RWPE2 (cell line): Measurements from ENCODE around the gene TFAP2D.

ENCODE experiments used
- ATAC-seq: fragments of 200-7000 bp; cut with Tn5 transposase; 3 replicates; pipeline ENCODE4 v1.9.1; 2021; ENCODE audit warnings: low read depth
- DNase-seq: peaks from one replicate; pipeline ENCODE4 v3.0.0-alpha.2; 2020; ENCODE audit warnings: low spot score
- H3K27ac ChIP-seq: fragments of 450-650 bp; 2 replicates; pipeline ENCODE4 v1.5.1; 2017; ENCODE audit warnings: mild to moderate bottlenecking; ENCODE audit not compliant: poor library complexity, severe bottlenecking
- H3K27me3 ChIP-seq: fragments of 250-450 bp; sonication (Bioruptor Pico); 2 replicates; pipeline ENCODE4 v1.5.1; 2021; ENCODE audit warnings: mild to moderate bottlenecking, moderate library complexity; ENCODE audit not compliant: insufficient read depth, poor library complexity, severe bottlenecking
- H3K36me3 ChIP-seq: fragments of 250-450 bp; sonication (Bioruptor Pico); 2 replicates; pipeline ENCODE4 v1.5.1; 2020; ENCODE audit warnings: low read depth, mild to moderate bottlenecking, moderate library complexity
- H3K4me1 ChIP-seq: fragments of 250-450 bp; sonication (Bioruptor Pico); 2 replicates; pipeline ENCODE4 v1.5.1; 2021; ENCODE audit warnings: mild to moderate bottlenecking, moderate library complexity; ENCODE audit not compliant: insufficient read depth, poor library complexity, severe bottlenecking
- H3K4me3 ChIP-seq: fragments of 250-450 bp; sonication (Bioruptor Pico); 2 replicates; pipeline ENCODE4 v1.5.1; 2021; ENCODE audit warnings: mild to moderate bottlenecking, moderate library complexity; ENCODE audit not compliant: severe bottlenecking
- H3K9me3 ChIP-seq: fragments of 250-450 bp; sonication (Bioruptor Pico); 2 replicates; pipeline ENCODE4 v1.5.1; 2021; ENCODE audit warnings: mild to moderate bottlenecking, moderate library complexity; ENCODE audit not compliant: severe bottlenecking
- TF ChIP-seq, protein P1 (sequence below): fragments of 450-650 bp; IDR thresholded peaks from one replicate; pipeline ENCODE4 v1.5.1; 2017; ENCODE audit warnings: mild to moderate bottlenecking, moderate library complexity; ENCODE audit not compliant: poor library complexity, severe bottlenecking

TFAP2D gene

DNA sequence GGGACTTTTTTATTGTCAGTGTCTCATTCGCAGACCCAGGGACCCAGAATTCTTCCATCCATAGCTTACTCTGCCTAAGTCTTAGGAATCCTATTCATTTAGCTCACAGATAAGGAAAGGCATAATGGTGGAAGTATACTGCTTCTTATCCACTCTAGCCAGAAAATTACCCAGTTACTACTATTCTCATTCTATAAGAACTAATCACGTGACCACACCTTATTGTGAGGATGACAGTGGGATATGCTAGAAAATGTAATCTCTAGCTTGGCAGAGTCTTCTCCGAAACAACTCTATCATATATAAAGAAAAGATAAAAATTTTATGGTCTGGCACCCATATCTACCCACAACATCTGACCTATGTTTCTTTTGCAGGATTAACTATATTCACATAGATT is 21.2 kb downstream of the TFAP2D start:
- ATAC-seq (no peak), DNase-seq (no peak)
- no peak overlapping the region for H3K27ac ChIP-seq
- H3K9me3 ChIP-seq = no peaks in the 10 kb centered on the region
- no peaks in the 10 kb centered on the region for H3K4me1 ChIP-seq
- H3K27me3 ChIP-seq = peaks cover 3% of the 10 kb centered on the region
- H3K4me3 ChIP-seq = no peak overlapping the region
- no peaks in the 10 kb centered on the region for H3K36me3 ChIP-seq
- TF ChIP-seq, protein P1, sequence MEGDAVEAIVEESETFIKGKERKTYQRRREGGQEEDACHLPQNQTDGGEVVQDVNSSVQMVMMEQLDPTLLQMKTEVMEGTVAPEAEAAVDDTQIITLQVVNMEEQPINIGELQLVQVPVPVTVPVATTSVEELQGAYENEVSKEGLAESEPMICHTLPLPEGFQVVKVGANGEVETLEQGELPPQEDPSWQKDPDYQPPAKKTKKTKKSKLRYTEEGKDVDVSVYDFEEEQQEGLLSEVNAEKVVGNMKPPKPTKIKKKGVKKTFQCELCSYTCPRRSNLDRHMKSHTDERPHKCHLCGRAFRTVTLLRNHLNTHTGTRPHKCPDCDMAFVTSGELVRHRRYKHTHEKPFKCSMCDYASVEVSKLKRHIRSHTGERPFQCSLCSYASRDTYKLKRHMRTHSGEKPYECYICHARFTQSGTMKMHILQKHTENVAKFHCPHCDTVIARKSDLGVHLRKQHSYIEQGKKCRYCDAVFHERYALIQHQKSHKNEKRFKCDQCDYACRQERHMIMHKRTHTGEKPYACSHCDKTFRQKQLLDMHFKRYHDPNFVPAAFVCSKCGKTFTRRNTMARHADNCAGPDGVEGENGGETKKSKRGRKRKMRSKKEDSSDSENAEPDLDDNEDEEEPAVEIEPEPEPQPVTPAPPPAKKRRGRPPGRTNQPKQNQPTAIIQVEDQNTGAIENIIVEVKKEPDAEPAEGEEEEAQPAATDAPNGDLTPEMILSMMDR = no peak

DNA sequence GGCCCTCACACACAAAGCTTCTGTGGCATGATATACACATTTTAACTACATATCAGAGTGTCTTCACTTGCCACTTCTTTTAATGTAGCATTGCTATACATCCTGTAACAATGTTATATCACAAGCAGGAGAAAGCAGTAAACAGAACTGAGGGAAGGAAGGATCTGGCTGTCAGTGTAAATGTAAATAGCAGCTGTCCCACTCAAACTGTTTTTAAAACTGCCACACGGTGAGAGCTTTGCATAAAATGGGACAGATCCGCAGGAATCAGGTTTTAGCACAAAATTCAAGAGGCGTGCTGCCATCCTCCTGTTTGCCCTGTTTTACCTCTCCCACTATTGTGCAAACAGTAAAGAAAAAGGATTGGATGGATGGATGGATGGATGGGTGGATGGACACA is 28.8 kb downstream of the TFAP2D start:
- ATAC-seq (no peak), DNase-seq (no peak)
- peaks cover 2% of the 10 kb centered on the region for H3K27me3 ChIP-seq
- H3K4me3 ChIP-seq = no peak overlapping the region
- H3K9me3 ChIP-seq = no peaks in the 10 kb centered on the region
- H3K36me3 ChIP-seq = no peaks in the 10 kb centered on the region
- H3K27ac ChIP-seq = no peak overlapping the region
- H3K4me1 ChIP-seq = no peaks in the 10 kb centered on the region
- TF ChIP-seq, protein P1 = no peak

DNA sequence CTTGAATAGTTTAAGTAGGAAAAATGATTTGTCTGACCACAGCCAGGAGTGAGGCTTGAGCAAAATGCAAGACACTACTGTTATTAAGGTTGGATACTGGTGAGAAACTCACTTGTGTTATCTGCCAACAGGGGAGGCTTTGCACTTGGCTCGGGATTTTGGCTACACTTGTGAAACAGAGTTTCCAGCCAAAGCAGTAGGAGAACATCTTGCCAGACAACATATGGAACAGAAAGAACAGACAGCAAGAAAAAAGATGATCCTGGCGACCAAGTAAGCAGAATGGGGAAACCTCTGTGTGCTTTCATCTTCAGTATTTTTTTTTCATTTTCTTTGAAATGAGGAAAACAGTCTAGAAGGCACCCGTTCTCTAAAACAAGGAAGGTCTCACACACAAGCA is 31.6 kb downstream of the TFAP2D start:
- peaks cover 9% of the 10 kb centered on the region for H3K27me3 ChIP-seq
- DNase-seq = no peak
- no peaks in the 10 kb centered on the region for H3K36me3 ChIP-seq
- no peak for ATAC-seq
- no peak overlapping the region for H3K27ac ChIP-seq
- H3K4me1 ChIP-seq = no peaks in the 10 kb centered on the region
- H3K4me3 ChIP-seq = no peak overlapping the region
- H3K9me3 ChIP-seq = no peaks in the 10 kb centered on the region
- TF ChIP-seq, protein P1 = no peak

DNA sequence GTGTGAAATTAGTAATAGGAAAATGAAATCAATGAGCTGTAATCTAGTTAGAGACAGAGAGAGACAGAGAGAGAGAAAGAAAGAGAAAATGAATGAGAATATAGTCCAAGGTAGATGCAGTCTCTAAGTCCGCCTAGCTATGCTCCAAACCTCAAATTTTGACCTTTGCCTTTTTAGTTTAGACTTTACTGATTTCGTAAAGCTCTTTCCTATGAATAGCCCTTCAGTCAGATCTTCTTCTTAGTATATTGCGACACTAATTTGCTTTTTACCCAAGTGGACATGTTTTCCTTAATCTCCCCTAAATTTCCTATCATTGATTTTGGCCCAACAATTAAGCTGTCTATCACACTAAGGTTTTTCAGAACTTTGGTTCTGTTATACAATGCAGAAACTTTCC is 49.5 kb downstream of the TFAP2D start:
- Histone ChIP-seq H3K27me3 (no peaks in the 10 kb centered on the region), H3K4me3 (no peak overlapping the region), H3K36me3 (no peaks in the 10 kb centered on the region), H3K4me1 (no peaks in the 10 kb centered on the region), H3K27ac (no peak overlapping the region), H3K9me3 (no peaks in the 10 kb centered on the region)
- DNase-seq = no peak
- TF ChIP-seq, protein P1 = no peak
- ATAC-seq = 0 out of 3 replicates have a peak, but pooled peaks have one; percentile 33

DNA sequence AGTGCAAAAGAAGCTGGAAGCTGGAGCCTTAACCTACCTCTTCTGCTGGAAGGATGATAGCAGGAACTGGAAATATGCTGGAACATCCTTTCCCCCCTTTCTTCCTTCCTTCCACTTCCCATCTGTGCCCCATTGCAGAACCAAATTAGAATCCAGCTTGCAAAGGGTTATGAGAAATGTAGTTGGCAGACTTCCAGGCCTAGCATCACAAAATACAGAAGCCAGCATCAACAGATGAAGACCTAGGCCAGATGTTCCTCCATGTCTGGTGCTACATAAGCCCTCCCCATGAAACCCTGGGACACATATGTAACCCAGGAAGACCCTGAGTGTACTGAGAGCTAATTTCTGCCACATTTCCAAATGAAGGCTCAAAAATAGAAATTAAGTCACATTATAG is 65.4 kb downstream of the TFAP2D start:
- DNase-seq (no peak), ATAC-seq (no peak)
- Histone ChIP-seq H3K27me3 (no peaks in the 10 kb centered on the region), H3K9me3 (no peaks in the 10 kb centered on the region), H3K4me3 (no peak overlapping the region), H3K27ac (no peak overlapping the region), H3K4me1 (no peaks in the 10 kb centered on the region), H3K36me3 (no peaks in the 10 kb centered on the region)
- TF ChIP-seq, protein P1 = no peak
